IPS DF 6.9 (cell line): ENCODE data around the gene WDR81.
"Not testable (repeated sequence)": the region's sequence is repeated elsewhere in the genome, so short reads cannot be mapped to it uniquely, and the experiment has no call there.

Source experiments
- DNase-seq: peaks from one replicate; pipeline ENCODE4 v3.0.0-alpha.2; 2013; ENCODE audit warnings: low read depth, low spot score
- H3K27ac ChIP-seq: one replicate; pipeline ENCODE4 v1.5.1; 2013; ENCODE audit warnings: low read length, control low read depth
- H3K27me3 ChIP-seq: 2 replicates; pipeline ENCODE4 v1.6.1; 2013; ENCODE audit warnings: mild to moderate bottlenecking, low read length; ENCODE audit not compliant: control insufficient read depth, insufficient read depth
- H3K36me3 ChIP-seq: 2 replicates; pipeline ENCODE4 v1.6.1; 2013; ENCODE audit warnings: low read length; ENCODE audit not compliant: control insufficient read depth, insufficient read depth
- H3K4me1 ChIP-seq: 2 replicates; pipeline ENCODE4 v1.6.1; 2013; ENCODE audit warnings: low read length; ENCODE audit not compliant: control insufficient read depth, insufficient read depth
- H3K4me3 ChIP-seq: 2 replicates; pipeline ENCODE4 v1.5.1; 2013; ENCODE audit warnings: mild to moderate bottlenecking, low read length
- H3K9me3 ChIP-seq: 2 replicates; pipeline ENCODE4 v1.6.1; 2013; ENCODE audit warnings: low read length, inconsistent platforms; ENCODE audit not compliant: control insufficient read depth, insufficient read depth
- WGBS: extraction: QIAGEN DNeasy Blood & Tissue Kit; methylation state at CpG from one replicate; pipeline ENCODE4 v1.1.7; 2013; ENCODE audit warnings: mixed read lengths, missing lambda C conversion rate; ENCODE audit not compliant: insufficient read length, insufficient coverage; 5-methylcytosine and 5-hydroxymethylcytosine counted together

The WDR81 gene

GRCh38 chr17:1732241-1732832 lies 7.8 kb downstream of the WDR81 start:
- no CpG with 5 or more reads among the region's 22 CpGs for WGBS
- H3K4me1 ChIP-seq = peaks cover 5% of the 10 kb centered on the region; the same call in 1 of the 2 replicates
- no peaks in the 10 kb centered on the region; the same call in 1 of the 2 replicates for H3K36me3 ChIP-seq

GRCh38 chr17:1732833-1733321 lies 8.4 kb downstream of the WDR81 start:
- no peaks in the 10 kb centered on the region for H3K9me3 ChIP-seq
- no peak overlapping the region for H3K27ac ChIP-seq
- no CpG with 5 or more reads among the region's 11 CpGs for WGBS
- no peaks in the 10 kb centered on the region for H3K27me3 ChIP-seq
- no peak overlapping the region for H3K4me3 ChIP-seq
- H3K36me3 ChIP-seq = no peaks in the 10 kb centered on the region; the same call in 1 of the 2 replicates
- no peak for DNase-seq
- H3K4me1 ChIP-seq = peaks cover 5% of the 10 kb centered on the region; the same call in 1 of the 2 replicates

More at GRCh38 chr17:1732241-1732832, 7.8 kb downstream of the WDR81 start:
- DNase-seq = no peak
- H3K27ac ChIP-seq = no peak overlapping the region
- no peaks in the 10 kb centered on the region for H3K9me3 ChIP-seq
- H3K27me3 ChIP-seq = no peaks in the 10 kb centered on the region
- no peak overlapping the region for H3K4me3 ChIP-seq

GRCh38 chr17:1733759-1734158 lies 9.3 kb downstream of the WDR81 start:
- H3K4me3 ChIP-seq = no peak overlapping the region
- H3K36me3 ChIP-seq = no peaks in the 10 kb centered on the region; the same call in 1 of the 2 replicates
- H3K27me3 ChIP-seq = no peaks in the 10 kb centered on the region
- no peak for DNase-seq
- no peak overlapping the region for H3K27ac ChIP-seq
- H3K9me3 ChIP-seq = no peaks in the 10 kb centered on the region
- H3K4me1 ChIP-seq = peaks cover 5% of the 10 kb centered on the region; the same call in 1 of the 2 replicates
- no CpG with 5 or more reads among the region's 38 CpGs for WGBS

- H3K9me3 ChIP-seq = no peaks in the 10 kb centered on the region
- H3K36me3 ChIP-seq = no peaks in the 10 kb centered on the region; the same call in 1 of the 2 replicates
Measured at GRCh38 chr17:1735418-1735817, 10.9 kb downstream of the WDR81 start.

GRCh38 chr17:1735834-1736347 lies 11.4 kb downstream of the WDR81 start:
- Histone ChIP-seq H3K27ac (no peak overlapping the region), H3K4me3 (no peak overlapping the region), H3K36me3 (no peaks in the 10 kb centered on the region; the same call in 1 of the 2 replicates), H3K27me3 (no peaks in the 10 kb centered on the region), H3K9me3 (no peaks in the 10 kb centered on the region), H3K4me1 (peaks cover 5% of the 10 kb centered on the region; the same call in 1 of the 2 replicates)
- no CpG with 5 or more reads among the region's 17 CpGs for WGBS
- no peak for DNase-seq

More at GRCh38 chr17:1735418-1735817, 10.9 kb downstream of the WDR81 start:
- DNase-seq = no peak
- Histone ChIP-seq H3K27me3 (no peaks in the 10 kb centered on the region), H3K27ac (no peak overlapping the region), H3K4me1 (peaks cover 5% of the 10 kb centered on the region; the same call in 1 of the 2 replicates), H3K4me3 (no peak overlapping the region)
- no CpG with 5 or more reads among the region's 10 CpGs for WGBS

- Histone ChIP-seq H3K9me3 (no peaks in the 10 kb centered on the region), H3K27me3 (no peaks in the 10 kb centered on the region), H3K27ac (no peak overlapping the region), H3K4me3 (no peak overlapping the region), H3K36me3 (no peaks in the 10 kb centered on the region; the same call in 1 of the 2 replicates), H3K4me1 (peaks cover 5% of the 10 kb centered on the region; the same call in 1 of the 2 replicates)
- no peak for DNase-seq
- WGBS = no CpG with 5 or more reads among the region's 25 CpGs
Measured at GRCh38 chr17:1736348-1737281, 12.1 kb downstream of the WDR81 start.

GRCh38 chr17:1737531-1738291 lies 13.2 kb downstream of the WDR81 start:
- Histone ChIP-seq H3K4me3 (no peak overlapping the region), H3K27me3 (no peaks in the 10 kb centered on the region), H3K36me3 (no peaks in the 10 kb centered on the region; the same call in 1 of the 2 replicates), H3K9me3 (no peaks in the 10 kb centered on the region), H3K27ac (no peak overlapping the region), H3K4me1 (peaks cover 5% of the 10 kb centered on the region; the same call in 1 of the 2 replicates)
- DNase-seq = no peak
- no CpG with 5 or more reads among the region's 21 CpGs for WGBS

GRCh38 chr17:1741899-1742298 lies 17.4 kb downstream of the WDR81 start:
- not testable (repeated sequence) for H3K4me3 ChIP-seq, H3K27ac ChIP-seq, H3K4me1 ChIP-seq

GRCh38 chr17:1742371-1743087 lies 18.0 kb downstream of the WDR81 start, which contains the start of gene SERPINF2:
Gene SERPINF2, plus strand, starts transcription at chr17:1742871. Its CDS starts 2,125 bp downstream, at chr17:1744996.
- DNase-seq = no peak
- H3K27me3 ChIP-seq = no peaks in the 10 kb centered on the region
- no peak within 1 kb of the TSS for H3K27ac ChIP-seq
- no peaks in the 10 kb centered on the region for H3K4me1 ChIP-seq
- no CpG with 5 or more reads among the region's 10 CpGs for WGBS
- H3K4me3 ChIP-seq = no peak within 1 kb of the TSS
- H3K36me3 ChIP-seq = no peaks in the 10 kb centered on the region
- no peaks in the 10 kb centered on the region for H3K9me3 ChIP-seq

More at GRCh38 chr17:1741899-1742298, 17.4 kb downstream of the WDR81 start:
- not testable (repeated sequence) for H3K9me3 ChIP-seq, DNase-seq, H3K27me3 ChIP-seq, H3K36me3 ChIP-seq
- WGBS = no CpG with 5 or more reads among the region's 7 CpGs
